CD4-positive, alpha-beta T cell treated with Interferon gamma for 1 hour (primary cell): ENCODE data around the gene OR2T4.

Experiments used
- DNase-seq: peaks from one replicate; pipeline ENCODE4 v3.0.0-alpha.2; 2020

The OR2T4 gene

DNA sequence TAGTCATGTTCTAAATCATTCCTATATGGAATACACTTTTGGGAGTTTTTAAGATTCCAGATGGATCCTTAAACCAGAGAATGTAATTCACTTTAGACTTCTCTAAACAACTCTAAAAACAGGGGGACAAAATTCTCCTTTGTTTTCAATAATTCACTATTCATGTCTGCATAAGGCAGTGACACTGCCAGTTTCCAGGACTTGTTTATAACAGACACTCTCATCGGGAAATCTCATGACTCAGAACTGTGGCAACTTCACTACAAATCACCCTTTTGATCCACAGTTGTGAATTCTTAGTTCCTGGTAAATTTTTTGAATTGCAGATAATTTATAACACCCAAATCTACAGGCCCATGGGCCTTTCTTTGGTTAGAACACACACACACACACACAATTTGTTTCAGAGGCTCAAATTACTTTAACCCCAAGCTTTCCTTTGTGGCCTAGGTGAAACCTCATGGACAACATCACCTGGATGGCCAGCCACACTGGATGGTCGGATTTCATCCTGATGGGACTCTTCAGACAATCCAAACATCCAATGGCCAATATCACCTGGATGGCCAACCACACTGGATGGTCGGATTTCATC, at the start of gene OR2T4:
TSS of gene OR2T4 (plus strand) at position 545 of the 595 bp plus-strand sequence. CDS start at position 545, 0 bp downstream.
- DNase-seq, result no peak

DNA sequence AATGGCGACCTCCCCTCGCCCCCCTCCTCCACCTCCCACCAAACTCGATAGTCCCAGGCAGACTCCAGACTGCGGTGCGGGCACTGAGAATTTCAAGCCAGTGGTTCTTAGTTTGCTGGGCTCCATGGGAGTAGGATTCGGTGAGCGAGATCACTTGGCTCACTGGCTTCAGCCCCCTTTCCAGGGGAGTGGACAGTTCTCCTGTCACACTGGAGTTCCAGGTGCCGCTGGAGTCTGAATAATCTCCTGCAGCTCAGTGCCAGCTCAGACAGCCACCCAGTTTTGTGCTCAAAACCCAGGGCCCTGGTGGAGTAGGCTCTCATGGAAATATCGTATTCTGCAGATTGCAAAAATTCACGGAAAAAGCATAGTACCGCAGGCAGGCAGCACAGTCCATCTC, 44.7 kb upstream of the OR2T4 start:
- no peak for DNase-seq

- DNase-seq, result no peak
Measured at GRCh38 chr1:248324468-248324867, 37.0 kb upstream of the OR2T4 start, which contains the start of gene OR2M7. OR2M7 (minus strand) TSS chr1:248324568; CDS start chr1:248324568, 0 bp downstream.

DNA sequence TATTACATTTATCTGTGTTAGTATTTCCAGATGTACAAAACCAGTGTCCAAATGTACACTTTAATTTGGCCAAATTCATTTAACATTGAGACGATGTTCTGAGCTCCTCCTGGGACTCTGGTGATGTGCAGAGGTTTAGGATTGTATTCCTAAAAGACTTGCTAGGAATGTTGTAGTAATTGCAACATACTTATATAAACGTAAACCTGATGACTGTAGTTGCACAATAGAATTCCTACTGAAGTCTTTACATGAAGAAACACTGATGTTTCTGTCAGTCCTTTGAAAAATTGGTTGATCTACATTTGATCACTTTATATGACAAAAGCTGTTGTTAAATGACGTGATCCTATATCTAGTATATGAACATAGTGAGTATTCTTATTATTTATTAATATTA, 18.0 kb upstream of the OR2T4 start:
- no peak for DNase-seq

DNA sequence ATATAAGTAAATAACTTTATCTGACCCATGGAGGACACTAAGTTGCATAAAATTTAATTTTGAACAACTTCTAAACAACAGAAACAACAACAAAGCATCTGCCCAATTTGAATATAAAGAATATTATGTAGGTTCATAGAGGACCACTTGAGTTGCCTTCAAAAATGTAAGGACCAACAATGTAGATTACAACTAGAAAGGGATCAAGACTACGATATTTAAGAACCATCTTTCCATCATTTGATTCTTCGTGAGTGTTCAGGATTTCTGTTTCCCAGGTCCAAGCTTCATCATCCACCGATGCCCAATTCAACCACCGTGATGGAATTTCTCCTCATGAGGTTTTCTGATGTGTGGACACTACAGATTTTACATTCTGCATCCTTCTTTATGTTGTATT, 13.0 kb upstream of the OR2T4 start, which contains the start of gene OR14C36:
TSS of gene OR14C36 (plus strand) at position 301 of the 400 bp plus-strand sequence. CDS start at position 301, 0 bp downstream.
- DNase-seq, result no peak

- no peak for DNase-seq
Measured at GRCh38 chr1:248359415-248359814, 2.0 kb upstream of the OR2T4 start.

DNA sequence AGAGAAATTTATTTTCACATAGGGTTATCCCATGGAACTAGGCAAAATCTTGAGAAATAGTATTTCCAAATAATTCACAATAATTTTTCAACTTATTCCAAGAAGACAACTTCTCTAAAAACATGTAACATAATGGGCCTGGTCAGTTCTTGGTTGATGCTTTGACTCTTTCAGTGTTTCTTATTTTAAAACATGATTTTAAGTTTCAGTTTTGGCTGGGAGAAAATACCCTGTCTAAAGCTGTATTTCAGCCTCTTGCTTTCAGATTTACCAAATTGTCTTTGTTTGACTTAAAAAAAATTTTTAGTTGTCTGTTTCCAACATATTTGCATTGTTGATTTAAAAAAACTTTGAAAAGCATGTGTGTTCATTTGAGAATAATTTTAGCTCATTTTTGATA, 5.1 kb downstream of the OR2T4 start:
- no peak for DNase-seq

DNA sequence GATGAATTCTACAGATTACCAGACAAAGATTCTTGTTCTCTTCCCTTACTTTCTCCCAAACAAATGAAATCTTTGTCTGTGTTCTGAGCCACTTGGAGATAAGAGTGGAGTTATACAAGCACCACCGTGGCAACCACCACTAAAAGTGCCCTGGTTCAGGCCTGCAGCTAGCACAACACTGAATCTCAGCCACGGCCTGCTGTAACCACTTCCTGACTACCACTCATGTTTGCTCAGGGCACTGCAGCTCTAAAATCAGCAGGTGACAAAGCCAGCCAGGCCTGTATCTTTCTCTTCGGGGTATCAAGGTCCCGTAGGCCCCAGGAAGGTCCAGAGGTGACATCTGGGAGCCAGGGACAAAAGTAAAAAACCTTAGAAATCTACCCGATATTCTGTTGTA, 10.9 kb downstream of the OR2T4 start:
- DNase-seq, result no peak

GRCh38 chr1:248373761-248374160, 12.3 kb downstream of the OR2T4 start:
- DNase-seq, result no peak

- DNase-seq, result no peak
Measured at GRCh38 chr1:248375446-248375845, 14.0 kb downstream of the OR2T4 start, which contains the start of gene OR2T6. OR2T6 (plus strand) TSS chr1:248375746; CDS start chr1:248387609, 11,863 bp downstream.

- no peak for DNase-seq
Measured at GRCh38 chr1:248376916-248377315, 15.5 kb downstream of the OR2T4 start.

DNA sequence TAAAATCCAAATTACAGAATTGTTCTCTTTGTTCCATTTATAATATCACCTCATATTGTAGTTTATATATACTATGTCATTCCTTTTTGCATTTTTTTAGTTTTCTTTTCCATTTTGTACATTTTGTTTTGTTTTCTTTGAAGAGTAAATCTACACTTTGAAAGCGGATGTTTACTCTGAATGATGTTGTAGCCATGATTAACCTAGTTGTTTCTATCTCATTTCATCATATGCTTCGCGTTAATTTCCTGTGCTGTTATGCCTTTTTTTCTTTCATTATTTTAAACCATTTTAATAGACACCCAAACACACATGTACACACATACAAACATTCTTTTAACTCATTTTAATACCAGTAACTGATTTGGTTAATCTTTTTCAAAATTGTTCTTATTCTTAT, 19.4 kb downstream of the OR2T4 start:
- no peak for DNase-seq

DNA sequence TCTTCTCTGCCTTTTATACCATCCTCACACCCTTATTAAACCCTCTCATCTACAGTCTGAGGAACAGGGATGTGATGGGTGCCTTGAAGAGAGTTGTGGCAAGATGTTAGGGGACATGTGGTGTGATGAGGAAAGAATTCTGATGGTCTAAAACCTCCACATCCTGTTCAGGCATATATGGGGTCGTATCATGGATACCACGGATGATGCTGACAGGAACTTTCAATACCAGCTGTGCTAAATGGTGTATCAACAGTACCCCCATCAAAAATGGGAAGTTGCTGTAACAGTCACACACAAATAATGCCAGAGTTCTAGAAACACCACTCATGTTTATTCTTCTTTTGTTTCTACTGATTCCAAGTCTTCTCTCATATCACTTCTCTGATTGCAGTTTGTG, 27.0 kb downstream of the OR2T4 start:
- DNase-seq, result no peak

- DNase-seq, result no peak
Measured at GRCh38 chr1:248393050-248393449, 31.6 kb downstream of the OR2T4 start.

- no peak for DNase-seq
Measured at GRCh38 chr1:248402748-248403147, 41.3 kb downstream of the OR2T4 start, which contains the start of gene OR2T1. OR2T1 (plus strand) TSS chr1:248403048; CDS start chr1:248406148, 3,100 bp downstream.

DNA sequence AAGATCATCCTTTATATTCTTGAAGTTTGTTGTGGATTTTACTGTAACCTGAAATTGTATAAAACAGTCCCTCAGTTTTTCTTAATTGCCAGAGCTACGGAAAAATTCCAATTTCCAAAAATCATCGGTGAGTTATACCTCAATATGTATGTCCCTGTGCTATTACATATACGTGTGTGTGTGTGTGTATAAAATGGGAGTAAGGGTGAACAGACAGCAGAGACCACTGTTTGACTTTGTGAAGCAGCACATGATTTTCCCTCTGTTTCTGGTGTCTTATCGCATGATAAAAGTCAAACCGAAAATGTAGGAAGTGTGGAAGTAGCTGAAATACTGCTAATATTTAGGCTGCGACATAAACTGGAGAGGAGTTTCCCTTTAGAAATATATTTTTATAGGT, 42.6 kb downstream of the OR2T4 start:
- no peak for DNase-seq

DNA sequence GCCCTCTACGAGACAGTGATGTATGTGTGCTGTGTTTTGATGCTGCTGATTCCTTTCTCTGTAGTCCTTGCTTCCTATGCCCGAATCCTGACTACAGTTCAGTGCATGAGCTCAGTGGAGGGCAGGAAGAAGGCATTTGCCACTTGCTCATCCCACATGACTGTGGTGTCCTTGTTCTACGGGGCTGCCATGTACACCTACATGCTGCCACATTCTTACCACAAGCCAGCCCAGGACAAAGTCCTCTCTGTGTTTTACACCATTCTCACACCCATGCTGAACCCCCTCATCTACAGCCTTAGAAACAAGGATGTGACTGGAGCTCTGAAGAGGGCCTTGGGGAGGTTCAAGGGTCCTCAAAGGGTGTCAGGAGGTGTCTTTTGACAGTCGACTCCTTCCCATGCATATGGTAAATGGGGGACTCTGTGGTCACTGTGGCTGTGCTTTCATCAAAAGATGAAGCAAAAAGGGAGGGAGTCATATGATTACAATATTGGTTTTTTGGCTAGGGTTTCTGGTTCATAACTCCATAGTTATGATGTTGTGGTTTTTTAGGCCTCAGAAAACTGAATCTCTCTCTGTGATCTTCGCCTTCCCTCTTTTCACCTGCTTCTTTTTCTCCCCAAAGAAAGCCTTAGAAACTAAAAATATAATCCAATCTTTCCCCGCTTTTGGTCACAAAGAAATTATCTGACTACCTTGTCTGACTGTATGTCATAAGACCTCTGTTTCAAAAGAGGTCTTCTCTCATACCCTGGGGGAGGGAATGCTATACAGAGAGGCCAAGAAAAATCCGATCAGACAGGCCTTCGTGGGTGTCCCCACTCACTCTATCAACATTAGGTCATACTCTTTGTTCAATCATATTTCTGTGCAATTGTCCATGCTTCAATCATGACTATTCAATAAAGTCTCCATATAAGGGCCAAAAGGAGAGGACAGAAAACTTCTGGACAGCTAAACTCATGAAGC, 45.5 kb downstream of the OR2T4 start:
- DNase-seq, result no peak
